ENCODE measurements around the gene AK3.
"Not testable (repeated sequence)": the region's sequence is repeated elsewhere in the genome, so short reads cannot be mapped to it uniquely, and the experiment has no call there.

The AK3 gene

DNA sequence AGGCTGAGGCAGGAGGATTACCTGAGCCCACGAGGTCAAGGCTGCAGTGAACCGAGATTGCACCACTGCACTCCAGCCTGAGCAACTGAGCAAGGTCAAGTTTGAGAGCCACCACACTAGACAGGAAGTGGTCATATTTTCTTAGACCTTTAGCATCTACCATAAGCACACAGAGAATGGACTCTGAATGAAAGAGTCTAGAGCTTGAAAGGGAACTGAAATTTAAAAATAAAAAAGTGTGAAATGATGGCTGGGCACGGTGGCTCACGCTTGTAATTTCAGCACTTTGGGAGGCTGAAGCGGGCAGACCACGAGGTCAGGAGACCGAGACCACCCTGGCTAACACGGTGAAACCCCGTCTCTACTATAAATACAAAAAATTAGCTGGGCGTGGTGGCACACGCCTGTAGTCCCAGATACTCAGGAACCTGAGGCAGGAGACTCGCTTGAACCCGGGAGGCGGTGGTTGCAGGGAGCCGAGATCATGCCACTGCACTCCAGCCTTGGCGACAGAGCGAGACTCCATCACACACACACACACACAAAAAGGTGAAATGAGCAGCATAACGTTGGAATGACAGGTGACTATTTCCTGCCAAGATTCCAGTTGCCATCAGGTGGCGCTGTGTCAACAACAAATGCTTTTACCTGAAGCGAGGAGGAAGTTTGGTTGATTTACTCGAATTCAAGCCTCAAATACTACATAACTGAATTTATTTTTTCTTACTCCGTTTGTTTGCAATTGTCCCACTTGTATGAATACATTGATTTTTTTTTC, 21.3 kb upstream of the AK3 start:
- peak overlapping the region; percentile 72 for H3K4me3 Mint-ChIP-seq
- H3K27ac Mint-ChIP-seq = peak overlapping the region; percentile 2
- peaks cover 8% of the 10 kb centered on the region for H3K4me1 Mint-ChIP-seq
- H3K36me3 Mint-ChIP-seq = peaks cover 4% of the 10 kb centered on the region
- H3K27me3 Mint-ChIP-seq = no peaks in the 10 kb centered on the region
- no peaks in the 10 kb centered on the region for H3K9me3 Mint-ChIP-seq

DNA sequence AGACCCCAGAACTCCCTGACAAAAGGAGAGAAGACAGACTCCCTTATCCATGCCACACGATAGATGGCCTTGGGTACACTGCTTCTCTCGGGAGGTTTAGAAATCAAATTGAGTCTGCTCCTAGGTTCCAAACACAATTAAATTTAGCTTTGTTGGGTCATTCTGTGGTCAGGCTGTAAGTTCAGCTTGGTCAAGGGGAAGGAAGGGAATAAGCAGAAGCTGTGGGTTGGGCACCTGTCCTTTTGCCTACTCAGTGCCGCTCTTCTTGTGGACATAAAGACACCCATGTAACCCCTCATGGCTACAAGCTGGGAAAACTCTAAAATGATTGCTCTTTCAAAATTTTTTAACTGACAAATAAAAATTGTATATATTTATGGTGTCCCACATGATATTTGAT, 19.1 kb upstream of the AK3 start:
- Mint-ChIP-seq H3K27me3 (no peaks in the 10 kb centered on the region), H3K9me3 (no peaks in the 10 kb centered on the region), H3K27ac (no peak overlapping the region), H3K4me3 (no peak overlapping the region), H3K36me3 (peaks cover 4% of the 10 kb centered on the region), H3K4me1 (peaks cover 8% of the 10 kb centered on the region)

DNA sequence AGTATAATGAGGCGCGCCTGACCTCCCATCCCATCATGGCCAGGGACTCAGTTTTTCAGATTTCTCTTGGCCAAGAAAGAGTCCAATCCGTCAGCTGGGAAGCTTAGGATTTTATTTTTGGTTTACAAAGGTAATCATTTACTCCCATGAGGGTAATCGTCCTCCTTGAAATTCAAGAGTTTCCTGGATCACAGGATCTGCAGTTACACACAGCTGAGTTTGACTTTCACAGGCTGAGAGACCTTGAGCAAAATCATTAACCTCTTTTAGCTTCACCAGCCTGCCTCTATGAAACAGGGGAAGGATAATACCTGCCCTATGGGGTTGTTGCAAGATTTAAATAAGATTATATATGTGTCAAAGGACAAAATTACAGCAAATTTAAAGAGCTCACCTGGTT, 15.4 kb upstream of the AK3 start:
- H3K36me3 Mint-ChIP-seq = peaks cover 1% of the 10 kb centered on the region
- H3K27me3 Mint-ChIP-seq = no peaks in the 10 kb centered on the region

DNA sequence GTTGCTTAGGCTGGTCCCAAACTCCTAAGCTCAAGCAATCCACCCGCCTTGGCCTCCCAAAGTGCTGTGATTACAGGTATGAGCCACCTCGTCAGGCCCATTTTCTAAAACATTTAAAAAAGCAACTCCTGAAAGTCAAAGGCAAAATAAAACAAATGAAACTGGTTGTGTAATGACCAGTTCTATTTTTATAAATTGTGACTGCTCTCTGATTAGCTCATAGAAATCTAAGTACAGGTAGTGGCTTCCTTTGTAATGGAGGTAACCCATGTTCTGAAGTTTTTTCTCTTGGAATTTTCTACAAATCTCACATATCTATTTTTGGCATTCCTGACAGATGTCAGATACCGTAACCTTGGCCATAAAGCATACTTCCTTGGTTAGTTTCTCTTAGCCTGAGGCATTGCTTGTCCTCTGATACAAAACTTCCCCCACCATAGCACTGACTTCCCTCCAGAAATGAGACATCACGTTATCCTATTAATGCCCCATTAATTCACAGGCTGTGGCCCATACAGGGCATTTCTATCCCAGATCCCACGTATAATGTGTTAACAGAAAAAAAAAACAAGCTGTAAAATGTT, 14.1 kb upstream of the AK3 start:
- Mint-ChIP-seq H3K36me3 (no peaks in the 10 kb centered on the region), H3K27me3 (no peaks in the 10 kb centered on the region), H3K4me1 (no peaks in the 10 kb centered on the region), H3K9me3 (no peaks in the 10 kb centered on the region), H3K27ac (no peak overlapping the region), H3K4me3 (no peak overlapping the region)

More for the DNA sequence above, 15.4 kb upstream of the AK3 start:
- no peak overlapping the region for H3K4me3 Mint-ChIP-seq
- no peaks in the 10 kb centered on the region for H3K4me1 Mint-ChIP-seq
- H3K27ac Mint-ChIP-seq = no peak overlapping the region
- H3K9me3 Mint-ChIP-seq = no peaks in the 10 kb centered on the region

DNA sequence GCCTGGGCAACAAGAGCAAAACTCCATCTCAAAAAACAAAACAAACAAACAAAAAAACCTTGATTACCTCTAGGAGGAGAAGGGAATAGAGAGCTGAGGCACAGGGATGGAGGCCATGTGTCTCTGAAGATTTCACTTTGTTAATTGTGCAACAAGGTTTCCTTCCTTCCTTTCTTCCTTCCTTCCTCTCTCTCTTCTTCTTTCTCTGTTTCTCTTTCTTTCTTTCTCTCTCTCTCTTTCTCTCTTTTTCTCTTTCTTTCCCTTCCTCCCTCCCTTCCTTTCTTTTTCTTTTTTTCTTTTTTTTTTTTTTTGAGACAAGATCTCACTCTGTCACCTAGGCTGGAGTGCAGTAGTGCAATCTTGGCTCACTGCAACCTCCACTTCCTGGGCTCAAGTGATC, 13.5 kb upstream of the AK3 start:
- not testable (repeated sequence) for H3K4me1 Mint-ChIP-seq, H3K27ac Mint-ChIP-seq, H3K36me3 Mint-ChIP-seq, H3K9me3 Mint-ChIP-seq, H3K27me3 Mint-ChIP-seq, H3K4me3 Mint-ChIP-seq

DNA sequence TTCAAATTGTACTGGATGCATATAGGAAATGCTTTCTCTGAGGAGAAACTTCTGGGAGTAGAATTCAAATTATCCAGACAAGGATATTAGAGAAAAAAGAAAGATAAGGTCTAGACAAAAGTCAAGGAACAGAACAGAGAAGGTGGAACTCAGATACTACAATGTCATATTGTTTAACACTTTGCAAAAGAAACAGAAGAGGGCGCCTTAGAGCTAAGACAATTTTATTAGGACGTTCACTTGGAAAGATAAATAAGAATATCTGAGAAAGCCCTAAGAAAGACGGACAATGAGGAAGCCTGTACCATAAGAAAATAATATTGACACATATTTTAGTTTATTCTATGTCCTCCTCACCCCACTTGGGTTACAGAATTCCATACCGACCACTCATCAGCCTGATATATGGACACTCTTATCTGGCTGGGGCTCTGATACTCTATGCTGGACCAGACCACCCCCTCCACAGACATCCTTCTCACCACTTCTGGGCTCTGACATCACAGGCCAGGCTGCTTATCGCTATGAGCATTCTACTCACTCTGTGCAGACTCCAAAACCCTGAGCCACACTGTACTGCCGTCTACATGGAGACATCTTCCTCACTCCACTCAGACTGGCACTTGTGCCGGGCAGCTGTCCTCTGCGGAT, 9.1 kb upstream of the AK3 start:
- no peaks in the 10 kb centered on the region for H3K9me3 Mint-ChIP-seq
- H3K36me3 Mint-ChIP-seq = no peaks in the 10 kb centered on the region
- H3K4me3 Mint-ChIP-seq = no peak overlapping the region
- no peaks in the 10 kb centered on the region for H3K27me3 Mint-ChIP-seq
- H3K4me1 Mint-ChIP-seq = peaks cover 13% of the 10 kb centered on the region
- no peak overlapping the region for H3K27ac Mint-ChIP-seq

DNA sequence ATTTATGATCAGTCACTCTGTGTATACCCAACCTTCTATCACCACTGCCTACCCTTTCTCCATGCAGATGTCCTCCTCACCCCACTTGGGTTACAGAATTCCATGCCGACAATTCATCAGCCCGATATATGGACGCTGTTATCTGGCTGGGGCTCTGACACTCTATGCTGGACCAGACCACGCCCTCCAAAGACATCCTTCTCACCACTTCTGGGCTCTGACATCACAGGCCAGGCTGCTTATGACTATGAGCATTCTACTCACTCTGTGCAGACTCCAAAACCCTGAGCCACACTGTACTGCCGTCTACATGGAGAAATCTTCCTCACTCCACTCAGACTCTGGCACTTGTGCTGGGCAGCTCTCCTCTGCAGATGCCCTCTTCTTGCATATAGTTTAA, 7.6 kb upstream of the AK3 start:
- Mint-ChIP-seq H3K27me3 (no peaks in the 10 kb centered on the region), H3K4me3 (no peak overlapping the region), H3K27ac (peak overlapping the region; percentile 8), H3K36me3 (no peaks in the 10 kb centered on the region), H3K4me1 (peaks cover 20% of the 10 kb centered on the region), H3K9me3 (no peaks in the 10 kb centered on the region)

DNA sequence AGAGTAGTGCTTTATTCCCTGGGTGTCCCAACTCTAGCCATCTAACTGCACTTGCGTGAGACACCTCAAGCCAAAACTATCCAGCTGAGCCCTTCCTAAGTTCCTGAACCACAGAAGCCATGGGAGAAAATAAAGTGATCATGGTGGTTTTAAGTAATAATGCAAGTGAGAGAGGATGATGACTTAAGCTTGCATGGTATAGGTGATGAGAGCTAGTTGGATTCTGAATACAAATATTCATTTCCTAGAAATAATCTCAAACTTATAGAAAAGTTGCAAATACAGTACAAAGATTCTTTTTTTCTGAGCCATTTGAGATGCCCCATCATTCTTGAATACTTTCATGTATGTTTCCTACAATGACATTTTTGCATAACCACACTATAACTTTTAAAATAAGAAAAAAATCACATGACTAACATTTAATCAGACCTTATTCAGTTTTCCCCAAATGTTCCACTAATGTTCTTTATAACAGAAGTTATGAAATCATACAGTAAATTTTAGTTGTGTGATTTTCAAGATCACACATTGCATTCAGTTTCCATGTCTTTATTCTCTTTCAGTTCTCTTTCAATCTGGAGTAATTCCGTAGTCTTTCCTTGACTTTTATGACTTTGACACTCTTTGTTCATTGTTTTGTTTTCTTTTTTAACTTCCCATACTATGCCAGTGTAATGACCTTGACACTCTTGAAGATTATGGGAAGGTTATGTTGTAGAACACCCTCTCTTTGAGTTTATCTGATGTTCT, 5.5 kb upstream of the AK3 start:
- no peaks in the 10 kb centered on the region for H3K36me3 Mint-ChIP-seq
- no peaks in the 10 kb centered on the region for H3K27me3 Mint-ChIP-seq
- no peaks in the 10 kb centered on the region for H3K9me3 Mint-ChIP-seq
- peaks cover 32% of the 10 kb centered on the region for H3K4me1 Mint-ChIP-seq
- no peak overlapping the region for H3K4me3 Mint-ChIP-seq
- peak overlapping the region; percentile 76 for H3K27ac Mint-ChIP-seq

DNA sequence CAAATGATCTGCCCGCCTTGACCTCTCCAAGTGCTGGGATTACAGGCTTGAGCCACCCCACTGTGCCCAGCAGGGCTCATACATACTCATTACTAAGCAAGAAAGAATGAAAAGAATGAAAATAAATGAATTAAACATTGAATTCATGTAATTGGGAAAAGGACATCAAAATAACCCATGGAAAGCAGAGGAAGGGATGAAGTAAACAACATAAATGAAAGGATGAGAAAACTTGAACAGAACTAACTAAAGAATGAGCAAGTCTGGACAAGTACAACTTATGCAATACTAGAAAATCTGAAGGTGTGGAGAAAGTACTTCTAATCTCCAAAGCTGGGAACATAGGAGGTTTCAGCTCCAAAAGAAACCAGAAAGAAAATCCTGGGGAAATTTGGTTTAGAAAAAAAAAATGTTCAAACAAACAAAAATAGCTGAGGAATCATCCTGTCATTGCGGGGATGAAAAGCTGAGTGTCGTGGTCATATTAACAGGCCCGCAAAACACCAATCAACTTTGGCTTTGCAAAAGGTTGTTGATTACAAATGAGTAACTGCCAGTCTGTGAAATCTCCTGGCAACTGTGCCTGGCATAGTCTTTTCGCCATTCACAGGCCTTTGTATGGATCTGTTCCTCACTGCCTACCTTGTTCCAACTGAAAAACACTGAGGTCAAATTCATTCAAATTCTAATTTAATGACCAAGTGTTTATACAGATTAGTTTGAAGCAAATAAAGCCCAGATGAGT, 2.3 kb upstream of the AK3 start:
- Mint-ChIP-seq H3K36me3 (no peaks in the 10 kb centered on the region), H3K9me3 (no peaks in the 10 kb centered on the region), H3K27ac (no peak overlapping the region), H3K4me3 (peak overlapping the region; percentile 16), H3K4me1 (peaks cover 50% of the 10 kb centered on the region), H3K27me3 (no peaks in the 10 kb centered on the region)

DNA sequence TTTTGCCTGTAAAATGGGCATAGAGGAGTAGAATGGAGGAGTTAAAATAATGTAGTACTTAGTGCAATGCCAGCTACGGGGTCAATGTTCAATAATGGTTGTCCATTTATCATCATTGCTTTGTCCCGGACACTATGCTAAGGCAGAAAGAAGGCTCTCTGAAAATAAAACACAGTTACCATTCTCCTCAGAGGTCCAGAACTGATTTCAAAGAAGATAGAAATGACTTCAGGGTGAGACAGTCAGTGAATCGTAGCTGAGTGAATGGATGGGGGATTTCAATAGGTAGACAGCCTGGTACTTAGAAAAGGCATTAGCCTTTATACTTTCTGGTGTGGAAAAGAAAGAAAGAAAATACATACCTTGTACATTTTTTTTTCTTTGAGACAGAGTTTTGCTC, 1.2 kb upstream of the AK3 start:
- Mint-ChIP-seq H3K4me1 (peaks cover 61% of the 10 kb centered on the region), H3K4me3 (peak overlapping the region; percentile 81), H3K27ac (peak overlapping the region; percentile 70), H3K27me3 (no peaks in the 10 kb centered on the region), H3K36me3 (no peaks in the 10 kb centered on the region), H3K9me3 (no peaks in the 10 kb centered on the region)

DNA sequence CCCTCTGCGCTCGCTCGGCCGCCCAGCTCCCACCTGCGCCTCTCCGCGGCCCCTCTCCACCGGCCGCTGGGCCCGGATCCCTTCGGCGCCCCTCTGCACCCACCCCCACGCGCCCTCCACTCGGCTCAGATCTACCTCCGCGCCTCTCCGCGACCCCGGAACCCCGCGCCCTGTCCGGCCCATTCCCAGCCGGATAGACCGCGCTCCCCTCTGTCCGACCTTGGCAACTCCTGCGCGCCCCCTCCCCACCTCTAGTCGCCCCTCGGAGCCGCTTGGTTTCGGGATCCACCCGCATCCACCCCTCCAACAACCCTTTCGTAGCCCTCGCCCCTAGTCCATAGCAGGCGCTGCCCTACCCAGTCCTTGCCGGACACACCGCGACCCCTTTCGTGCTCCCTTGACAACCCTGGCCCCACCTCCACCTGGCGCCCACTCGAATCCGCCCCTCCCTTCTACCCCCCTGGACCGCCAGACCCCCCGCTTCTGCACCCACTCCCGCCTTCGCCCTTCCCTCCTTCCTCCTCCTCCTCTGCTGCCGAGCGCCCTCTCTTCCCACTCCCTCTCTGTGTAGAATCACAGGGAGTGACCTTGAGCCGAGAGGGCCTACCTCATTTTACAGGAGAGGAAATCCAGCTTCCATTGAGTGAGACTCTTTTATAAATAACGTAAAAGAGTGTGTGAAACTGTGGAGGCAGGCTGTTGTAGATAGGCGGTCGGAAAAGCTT, 525 bp upstream of the AK3 start:
- H3K27ac Mint-ChIP-seq = peak overlapping the region; percentile 70
- H3K27me3 Mint-ChIP-seq = no peaks in the 10 kb centered on the region
- peak overlapping the region; percentile 81 for H3K4me3 Mint-ChIP-seq
- H3K36me3 Mint-ChIP-seq = no peaks in the 10 kb centered on the region
- H3K9me3 Mint-ChIP-seq = no peaks in the 10 kb centered on the region
- peaks cover 60% of the 10 kb centered on the region for H3K4me1 Mint-ChIP-seq

DNA sequence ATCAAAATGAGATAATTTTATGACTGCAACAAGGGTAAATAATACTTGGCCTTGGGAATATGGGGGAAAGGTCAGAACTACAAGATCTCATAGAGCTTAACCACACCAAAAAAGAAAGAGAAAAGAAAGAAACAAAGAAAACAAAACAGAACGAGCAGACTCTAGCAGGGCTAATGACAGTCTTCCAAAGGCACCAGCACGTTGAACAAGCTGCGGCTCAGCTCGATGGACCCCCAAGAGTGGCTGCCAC, 689 bp downstream of the AK3 start:
- peaks cover 57% of the 10 kb centered on the region for H3K4me1 Mint-ChIP-seq
- H3K27me3 Mint-ChIP-seq = no peaks in the 10 kb centered on the region
- no peaks in the 10 kb centered on the region for H3K9me3 Mint-ChIP-seq
- H3K4me3 Mint-ChIP-seq = peak overlapping the region; percentile 93
- no peaks in the 10 kb centered on the region for H3K36me3 Mint-ChIP-seq
- peak overlapping the region; percentile 87 for H3K27ac Mint-ChIP-seq

DNA sequence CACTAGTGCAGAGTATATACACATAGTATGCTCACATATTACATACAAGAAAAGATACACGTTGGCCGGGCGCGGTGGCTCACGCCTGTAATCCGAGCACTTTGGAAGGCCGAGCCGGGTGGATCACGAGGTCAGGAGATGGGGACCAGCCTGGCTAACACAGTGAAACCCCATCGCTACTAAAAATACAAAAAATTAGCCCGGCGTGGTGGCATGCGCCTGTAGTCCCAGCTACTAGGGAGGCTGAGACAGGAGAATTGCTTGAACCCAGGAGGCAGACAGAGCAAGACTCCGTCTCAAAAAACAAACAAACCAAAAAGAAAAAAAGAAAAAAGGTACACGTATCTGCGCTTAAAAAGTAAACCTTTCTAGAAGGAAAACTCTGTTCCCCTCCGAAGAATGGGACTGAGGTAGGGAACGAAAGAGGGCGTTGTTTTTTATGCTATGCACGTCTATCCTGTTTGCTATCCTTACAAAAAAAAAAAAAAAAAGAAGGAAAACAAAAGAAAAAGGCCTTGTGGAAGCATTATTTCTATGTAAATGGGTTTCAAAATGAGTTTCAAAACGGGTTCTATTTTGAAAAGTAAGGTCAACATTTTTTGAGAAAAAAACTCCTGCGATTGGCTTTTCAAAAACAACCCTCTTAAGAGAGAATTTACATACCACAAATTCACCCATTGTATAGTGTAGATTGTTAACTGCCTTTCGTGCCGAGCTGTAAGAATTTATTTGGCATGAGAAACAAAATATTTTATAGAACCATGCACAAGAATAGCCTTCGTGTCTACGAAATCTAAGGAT, 1.2 kb downstream of the AK3 start:
- H3K36me3 Mint-ChIP-seq = no peaks in the 10 kb centered on the region
- peak overlapping the region; percentile 93 for H3K4me3 Mint-ChIP-seq
- H3K9me3 Mint-ChIP-seq = no peaks in the 10 kb centered on the region
- no peaks in the 10 kb centered on the region for H3K27me3 Mint-ChIP-seq
- peaks cover 58% of the 10 kb centered on the region for H3K4me1 Mint-ChIP-seq
- peak overlapping the region; percentile 87 for H3K27ac Mint-ChIP-seq

DNA sequence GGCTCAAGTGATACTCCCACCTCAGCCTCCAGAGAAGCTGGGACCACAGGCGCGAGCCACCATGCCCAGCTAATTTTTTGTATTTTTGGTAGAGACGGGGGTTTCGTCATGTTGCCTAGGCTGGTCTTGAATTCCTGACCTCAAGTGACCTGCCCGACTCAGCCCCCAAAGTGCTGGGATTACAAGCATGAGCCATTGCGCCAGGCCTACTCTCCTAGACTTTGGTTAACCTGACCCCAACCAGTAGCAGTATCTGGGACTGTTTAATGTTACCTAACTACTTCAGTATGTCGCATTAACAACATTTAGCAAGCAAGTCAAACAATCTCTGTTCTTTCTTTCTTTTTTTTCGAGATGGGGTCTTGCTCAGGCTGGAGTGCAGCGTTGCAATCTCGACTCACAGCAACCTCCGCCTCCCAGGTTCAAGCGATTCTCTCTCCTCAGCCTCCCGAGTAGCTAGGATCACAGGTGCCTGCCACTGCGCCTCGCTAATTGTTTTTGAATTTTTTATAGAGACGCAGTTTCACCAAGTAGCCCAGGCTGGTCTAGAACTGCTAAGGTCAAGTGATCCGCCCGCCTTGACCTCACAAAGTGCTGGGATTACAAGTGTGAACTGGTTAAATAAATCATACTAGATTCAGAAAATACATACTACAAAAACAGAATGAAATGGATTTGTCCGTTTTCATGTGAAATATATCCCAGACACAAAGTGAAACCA, 2.0 kb downstream of the AK3 start:
- peaks cover 2% of the 10 kb centered on the region for H3K36me3 Mint-ChIP-seq

More for the DNA sequence above, 2.0 kb downstream of the AK3 start:
- Mint-ChIP-seq H3K9me3 (no peaks in the 10 kb centered on the region), H3K27ac (no peak overlapping the region), H3K27me3 (no peaks in the 10 kb centered on the region), H3K4me3 (peak overlapping the region; percentile 93), H3K4me1 (peaks cover 60% of the 10 kb centered on the region)

Data from activated naive CD4-positive, alpha-beta T cell treated with anti-CD3 and anti-CD28 coated beads, Interleukin-2, amount 50 U/mL, for 24 hours (primary cell).